ENCODE measurements around the gene C19orf47. TPM values are rescaled to one million over a fixed set of nuclear protein-coding genes. Genes with fewer than 3 reads are reported as not detected.
"Not testable (repeated sequence)": the region's sequence is repeated elsewhere in the genome, so short reads cannot be mapped to it uniquely, and the experiment has no call there.

C19orf47 gene
- polyA plus RNA-seq, 3 donors = 8.4 to 9.4 (median 9.4) TPM

DNA sequence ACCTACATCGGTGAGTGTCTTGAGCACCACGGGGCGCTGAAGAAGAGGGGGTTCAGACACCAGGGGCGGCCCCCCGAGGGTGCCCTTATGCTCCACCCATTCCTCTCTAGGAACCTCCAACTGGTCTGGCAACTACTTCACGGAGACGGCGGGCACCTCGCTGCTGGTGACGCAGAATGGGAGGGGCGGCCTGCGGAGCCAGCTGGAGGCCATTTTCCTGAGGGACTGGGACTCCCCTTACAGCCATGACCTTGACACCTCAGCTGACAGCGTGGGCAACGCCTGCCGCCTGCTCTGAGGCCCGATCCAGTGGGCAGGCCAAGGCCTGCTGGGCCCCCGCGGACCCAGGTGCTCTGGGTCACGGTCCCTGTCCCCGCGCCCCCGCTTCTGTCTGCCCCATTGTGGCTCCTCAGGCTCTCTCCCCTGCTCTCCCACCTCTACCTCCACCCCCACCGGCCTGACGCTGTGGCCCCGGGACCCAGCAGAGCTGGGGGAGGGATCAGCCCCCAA is 29.7 kb upstream of the C19orf47 start:
- no peak for DNase-seq (ENCODE audit: low read depth in 3 of 3, low spot score in 2 of 3)

DNA sequence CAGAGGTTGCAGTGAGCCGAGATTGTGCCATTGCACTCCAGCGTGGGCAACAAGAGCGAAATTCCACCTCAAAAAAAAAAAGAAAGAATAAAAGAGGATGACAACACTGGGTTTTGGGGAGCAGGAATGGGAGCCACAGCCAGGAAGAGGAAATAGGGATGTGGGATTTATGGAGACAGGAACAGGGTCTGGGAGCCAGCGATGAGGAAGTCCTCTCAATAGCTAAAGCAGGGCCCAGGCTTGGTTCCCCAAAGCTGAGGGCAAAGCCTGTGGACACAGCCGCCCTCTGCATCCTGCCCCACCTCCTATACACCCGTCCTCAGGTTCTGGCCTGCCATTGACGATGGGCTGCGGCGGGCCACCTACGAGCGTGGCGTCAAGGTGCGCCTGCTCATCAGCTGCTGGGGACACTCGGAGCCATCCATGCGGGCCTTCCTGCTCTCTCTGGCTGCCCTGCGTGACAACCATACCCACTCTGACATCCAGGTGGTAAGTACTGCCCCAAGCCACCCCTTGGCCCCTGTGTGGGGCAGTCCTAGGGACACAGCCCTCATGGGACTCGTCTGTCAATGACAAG is 28.2 kb upstream of the C19orf47 start:
- no peak for DNase-seq (ENCODE audit: low read depth in 3 of 3, low spot score in 2 of 3)

- DNase-seq (ENCODE audit: low read depth in 3 of 3, low spot score in 2 of 3) = no peak
Observed at GRCh38 chr19:40374084-40374483, 25.9 kb upstream of the C19orf47 start.

DNA sequence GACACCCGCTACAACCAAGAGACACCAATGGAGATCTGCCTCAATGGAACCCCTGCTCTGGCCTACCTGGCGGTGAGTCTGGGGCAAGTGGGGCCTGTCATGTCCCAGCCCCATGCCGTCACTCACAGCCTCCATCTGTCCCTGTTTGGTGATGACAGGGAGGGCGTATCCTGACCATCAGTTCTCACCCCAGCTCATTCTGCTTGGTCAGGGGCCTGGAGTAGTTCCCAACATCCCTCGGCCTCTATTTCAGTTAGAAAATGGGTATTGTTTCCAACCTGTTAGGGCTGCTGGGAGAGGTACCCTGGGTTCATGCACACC is 23.6 kb upstream of the C19orf47 start:
- DNase-seq (ENCODE audit: low read depth in 3 of 3, low spot score in 2 of 3) = no peak

GRCh38 chr19:40370997-40371801 is 23.0 kb upstream of the C19orf47 start:
- DNase-seq (ENCODE audit: low read depth in 3 of 3, low spot score in 2 of 3) = no peak

- not testable (repeated sequence) for DNase-seq (ENCODE audit: low read depth in 3 of 3, low spot score in 2 of 3)
Observed at GRCh38 chr19:40370253-40370652, 22.1 kb upstream of the C19orf47 start.

GRCh38 chr19:40369797-40370196 is 21.6 kb upstream of the C19orf47 start:
- DNase-seq (ENCODE audit: low read depth in 3 of 3, low spot score in 2 of 3) = no peak

DNA sequence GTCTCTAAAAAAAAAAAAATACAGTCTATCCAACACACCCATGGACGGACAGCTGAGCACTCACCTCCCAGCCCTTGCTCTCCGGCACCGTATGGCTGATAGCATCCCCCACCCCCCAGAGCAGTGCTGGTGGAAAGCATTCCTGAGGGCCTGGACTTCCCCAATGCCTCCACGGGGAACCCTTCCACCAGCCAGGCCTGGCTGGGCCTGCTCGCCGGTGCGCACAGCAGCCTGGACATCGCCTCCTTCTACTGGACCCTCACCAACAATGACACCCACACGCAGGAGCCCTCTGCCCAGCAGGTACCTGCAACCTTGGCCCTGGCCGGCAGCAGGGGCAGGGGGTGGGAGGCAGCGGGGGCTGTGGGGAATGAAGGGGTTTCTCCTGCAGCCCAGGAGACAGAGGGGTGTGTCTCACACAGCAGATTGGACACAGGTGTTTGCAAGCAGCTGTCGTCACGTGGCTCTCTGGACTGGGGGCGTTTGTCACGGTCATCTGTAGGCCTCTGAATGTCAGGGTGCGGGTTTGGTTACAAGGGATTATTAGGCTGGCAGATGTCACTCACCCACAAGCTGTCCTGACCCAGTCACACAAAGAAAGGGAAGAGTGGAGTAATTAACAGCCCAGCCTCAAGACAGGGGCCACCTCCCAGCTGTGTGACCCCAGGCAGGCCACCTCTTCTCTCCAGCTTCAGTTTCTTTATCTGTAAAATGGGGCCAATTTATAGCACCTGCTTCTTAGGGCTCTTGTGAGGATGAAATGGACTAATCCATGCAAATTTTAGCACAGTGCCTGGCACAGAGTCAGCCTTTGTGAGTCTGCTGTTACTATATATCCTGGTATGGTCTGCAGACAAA is 19.6 kb upstream of the C19orf47 start:
- no peak for DNase-seq (ENCODE audit: low read depth in 3 of 3, low spot score in 2 of 3)

DNA sequence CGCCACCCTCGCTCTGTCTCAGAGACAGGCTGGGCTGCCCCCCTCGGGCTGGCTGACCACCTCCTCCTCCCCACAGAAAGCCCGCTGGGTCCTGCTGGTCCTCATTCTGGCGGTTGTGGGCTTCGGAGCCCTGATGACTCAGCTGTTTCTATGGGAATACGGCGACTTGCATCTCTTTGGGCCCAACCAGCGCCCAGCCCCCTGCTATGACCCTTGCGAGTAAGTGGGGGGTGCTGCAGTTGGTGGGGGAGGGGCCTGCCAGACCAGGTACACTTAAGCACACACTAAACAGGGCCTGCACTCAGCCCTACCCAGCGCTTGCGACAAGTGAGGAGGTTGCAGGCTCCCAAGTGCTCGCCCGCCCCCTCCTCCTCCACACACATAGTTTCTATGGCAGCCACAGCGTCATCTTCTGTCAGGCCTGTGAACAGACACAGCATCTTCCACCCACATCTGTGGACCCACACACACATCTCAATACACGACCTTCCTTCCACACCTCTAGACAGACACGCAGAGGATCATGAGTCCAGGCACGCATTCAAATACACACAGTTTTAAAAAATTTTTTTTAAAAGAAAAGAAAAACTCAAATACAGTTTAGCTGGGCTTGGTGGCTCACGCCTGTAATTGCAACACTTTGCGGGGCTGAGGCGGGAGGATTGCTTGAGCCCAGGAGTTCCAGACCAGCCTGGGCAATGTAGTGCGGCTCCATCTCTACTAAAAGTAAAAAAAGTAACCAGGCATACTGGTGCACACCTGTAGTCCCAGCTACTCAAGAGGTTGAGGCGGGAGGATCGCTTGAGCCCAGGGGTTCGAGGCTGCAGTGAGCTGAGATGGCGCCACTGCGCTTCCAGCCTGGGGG is 18.7 kb upstream of the C19orf47 start:
- peak in 1 of 3 donors; percentile 21 for DNase-seq (ENCODE audit: low read depth in 3 of 3, low spot score in 2 of 3)

GRCh38 chr19:40365613-40366401 is 17.6 kb upstream of the C19orf47 start:
- peak in 2 of 3 donors; percentile 74 to 77 for DNase-seq (ENCODE audit: low read depth in 3 of 3, low spot score in 2 of 3)

DNA sequence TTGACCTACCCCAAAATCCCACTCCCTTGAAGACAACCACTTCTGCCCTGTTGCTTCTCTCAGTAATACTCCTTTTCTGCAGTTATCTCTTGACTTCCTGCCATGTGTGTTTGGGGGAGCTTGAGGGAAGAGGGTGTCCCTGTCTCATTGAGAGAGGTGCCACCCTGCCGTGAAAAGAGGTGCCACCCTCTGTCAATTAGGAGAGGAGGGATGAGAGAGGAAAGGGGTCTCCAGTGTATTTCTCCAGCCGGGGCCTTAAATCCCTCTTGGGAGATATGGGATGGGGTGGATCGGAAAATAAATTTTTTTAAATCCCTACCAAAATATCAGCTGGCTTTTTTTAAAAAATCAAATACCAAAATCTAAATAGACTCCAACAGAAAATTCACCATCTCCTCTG is 16.8 kb upstream of the C19orf47 start:
- no peak for DNase-seq (ENCODE audit: low read depth in 3 of 3, low spot score in 2 of 3)

- no peak for DNase-seq (ENCODE audit: low read depth in 3 of 3, low spot score in 2 of 3)
Observed at GRCh38 chr19:40363069-40363468, 14.9 kb upstream of the C19orf47 start.

GRCh38 chr19:40362160-40362559 is 14.0 kb upstream of the C19orf47 start:
- no peak for DNase-seq (ENCODE audit: low read depth in 3 of 3, low spot score in 2 of 3)

DNA sequence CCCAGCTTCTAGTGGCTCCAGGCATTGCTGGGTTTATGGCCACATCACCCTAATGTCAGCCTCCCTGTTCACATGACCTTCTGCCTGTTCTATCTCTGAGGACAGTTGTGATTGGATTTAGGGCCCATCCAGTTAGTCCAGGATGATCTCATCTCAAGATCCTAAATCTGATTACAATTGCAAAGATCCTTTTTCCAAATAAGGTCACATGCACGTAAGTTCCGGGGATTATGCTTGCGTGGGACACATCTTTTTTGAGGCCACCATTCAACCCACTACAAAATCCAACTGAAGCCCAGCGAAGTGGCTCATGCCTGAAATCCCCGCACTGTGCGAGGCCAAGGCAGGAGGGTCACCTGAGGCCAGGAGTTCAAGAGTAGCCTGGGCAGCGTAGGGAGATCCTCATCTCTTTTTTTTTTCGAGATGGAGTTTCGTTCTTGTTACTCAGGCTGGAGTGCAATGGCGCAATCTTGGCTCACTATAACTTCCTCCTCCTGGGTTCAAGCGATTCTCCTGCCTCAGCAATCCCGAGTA is 12.6 kb upstream of the C19orf47 start:
- DNase-seq (ENCODE audit: low read depth in 3 of 3, low spot score in 2 of 3) = no peak

DNA sequence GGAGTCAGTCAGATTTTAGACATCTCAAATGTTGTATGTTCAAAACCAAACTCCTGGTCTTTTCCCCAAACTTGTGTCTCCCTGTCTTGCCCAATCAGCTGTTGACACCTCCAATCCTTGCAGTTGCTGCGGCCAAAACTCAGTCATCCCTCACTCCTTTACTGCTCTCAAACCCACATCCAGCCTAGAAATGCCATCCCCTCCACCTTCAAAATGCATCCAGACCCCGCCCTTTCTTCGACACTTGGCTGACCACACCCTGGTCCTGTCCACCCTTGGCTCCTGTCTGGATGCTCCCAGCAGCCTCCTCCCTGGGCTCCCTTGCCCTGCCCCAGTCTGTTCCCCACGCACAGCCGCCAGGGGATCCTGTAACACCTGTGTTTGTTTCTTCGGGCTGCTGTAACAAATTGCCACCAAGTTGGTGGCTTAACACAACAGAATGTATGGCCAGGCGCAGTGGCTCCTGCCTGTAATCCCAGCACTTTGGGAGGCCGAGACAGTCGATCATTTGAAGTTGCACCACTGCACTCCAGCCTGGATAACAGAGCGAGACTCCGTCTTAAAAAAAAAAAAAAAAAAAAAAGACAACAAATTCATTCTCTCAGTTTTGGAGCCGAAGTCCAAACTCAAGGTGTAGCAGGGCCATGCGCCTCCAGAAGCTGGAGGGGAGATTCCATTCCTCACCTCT is 12.0 kb upstream of the C19orf47 start:
- no peak for DNase-seq (ENCODE audit: low read depth in 3 of 3, low spot score in 2 of 3)

DNA sequence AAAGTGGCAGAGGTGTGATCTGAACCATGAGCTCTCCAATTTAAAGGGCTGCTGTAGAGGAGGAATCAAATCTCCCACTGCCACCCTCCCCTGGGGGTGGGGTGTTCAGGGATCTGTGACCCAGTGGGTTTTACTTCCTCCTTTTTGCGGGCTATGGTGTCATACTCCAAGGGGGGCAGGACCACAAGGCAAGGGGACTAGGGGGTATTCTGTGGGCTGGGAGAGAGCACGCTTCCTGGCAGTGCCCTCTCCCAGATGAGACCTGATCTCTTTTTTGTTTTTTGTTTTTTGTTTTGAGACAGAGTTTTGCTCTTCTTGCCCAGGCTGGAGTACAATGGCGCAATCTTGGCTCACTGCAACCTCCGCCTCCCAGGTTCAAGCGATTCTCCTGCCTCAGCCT is 10.6 kb upstream of the C19orf47 start:
- DNase-seq (ENCODE audit: low read depth in 3 of 3, low spot score in 2 of 3) = no peak

DNA sequence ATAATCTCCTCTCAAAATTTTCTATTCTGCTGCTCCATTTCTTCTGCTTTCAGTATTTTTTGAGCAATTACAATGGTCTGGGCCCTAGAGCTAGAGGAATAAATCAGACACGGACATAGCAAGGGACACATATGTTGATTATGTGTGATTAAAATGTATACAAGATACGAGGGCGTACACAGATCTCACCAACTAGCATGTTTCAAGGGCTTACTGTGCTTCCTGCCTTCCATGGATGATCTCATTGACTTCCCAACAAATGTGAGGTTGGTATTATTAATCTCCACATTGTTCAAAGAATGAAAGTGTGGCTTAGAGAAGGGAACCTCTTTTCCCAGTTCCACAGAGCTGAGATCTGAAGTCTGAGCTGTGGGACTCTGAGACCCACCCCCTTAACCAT is 9.4 kb upstream of the C19orf47 start:
- no peak for DNase-seq (ENCODE audit: low read depth in 3 of 3, low spot score in 2 of 3)

- no peak for DNase-seq (ENCODE audit: low read depth in 3 of 3, low spot score in 2 of 3)
Observed at GRCh38 chr19:40356681-40357595, 8.7 kb upstream of the C19orf47 start.

Measured in right renal cortex interstitium (tissue), 3 donors.